PC-9 (cell line): ENCODE results near the gene HS3ST4. TPM values are rescaled to one million over a fixed set of nuclear protein-coding genes. Genes with fewer than 3 reads are reported as not detected.

ENCODE experiments used
- BruUV-seq: library from RNA; stranded (reverse); fragments of 400-500 nt; replicated peaks from 2 replicates; lab custom pipeline; 2021; lab: Mats Ljungman, UMichigan
- CTCF ChIA-PET: fragments of 300-600 bp; sonication (Branson Sonifier 250); formaldehyde crosslinking; loops from one replicate; lab custom pipeline; 2022; ENCODE audit warnings: antibody characterized with exemption; lab: Charles Lee
- POLR2A ChIA-PET: fragments of 300-600 bp; sonication (Branson Sonifier 250); formaldehyde crosslinking; loops from one replicate; lab custom pipeline; 2022; ENCODE audit warnings: antibody characterized with exemption; ENCODE audit not compliant: unreplicated experiment; lab: Charles Lee
- DNase-seq, 2 experiments: peaks; one replicate each; pipeline versions ENCODE4 v3.0.0 to v3.0.0-alpha.2; 2015 to 2022; ENCODE audit warnings: mixed read lengths in 1 of 2
- H2AFZ ChIP-seq: fragments of 200-600 bp; sonication (generic); 2 replicates; pipeline ENCODE4 v1.8.1; 2017; ENCODE audit warnings: antibody characterized with exemption
- H3F3A ChIP-seq: fragments of 200-600 bp; sonication (generic); 2 replicates; pipeline ENCODE4 v1.8.1; 2017; ENCODE audit warnings: antibody characterized with exemption, mild to moderate bottlenecking, low read depth; ENCODE audit not compliant: insufficient read depth
- H3K27ac ChIP-seq: fragments of 200-600 bp; sonication (generic); 2 replicates; pipeline ENCODE4 v1.6.1; 2016; ENCODE audit warnings: mixed run types
- H3K27me3 ChIP-seq: fragments of 200-600 bp; sonication (generic); 2 replicates; pipeline ENCODE4 v1.6.1; 2016; ENCODE audit warnings: low read depth, mixed run types; ENCODE audit not compliant: insufficient read depth
- H3K36me3 ChIP-seq: fragments of 200-600 bp; sonication (generic); 2 replicates; pipeline ENCODE4 v1.6.1; 2016; ENCODE audit warnings: low read depth, mixed run types
- H3K4me1 ChIP-seq: fragments of 200-600 bp; sonication (generic); replicated peaks from 2 replicates; pipeline ENCODE4 v1.6.1; 2016; ENCODE audit warnings: mixed run types; ENCODE audit not compliant: insufficient read depth
- H3K4me2 ChIP-seq: fragments of 200-600 bp; sonication (generic); 2 replicates; pipeline ENCODE4 v1.6.1; 2017; ENCODE audit warnings: mixed run types
- H3K4me3 ChIP-seq: fragments of 200-600 bp; sonication (generic); 2 replicates; pipeline ENCODE4 v1.6.1; 2016; ENCODE audit warnings: mixed run types
- H3K79me2 ChIP-seq: fragments of 200-600 bp; sonication (generic); 2 replicates; pipeline ENCODE4 v1.6.1; 2017; ENCODE audit warnings: low read depth, mixed run types
- H3K9me2 ChIP-seq: fragments of 200-600 bp; sonication (generic); 2 replicates; pipeline ENCODE4 v1.8.1; 2017; ENCODE audit warnings: mild to moderate bottlenecking; ENCODE audit not compliant: insufficient read depth
- H3K9me3 ChIP-seq: fragments of 200-600 bp; sonication (generic); 2 replicates; pipeline ENCODE4 v1.8.1; 2016; ENCODE audit warnings: low read depth; ENCODE audit not compliant: insufficient read depth
- H4K20me1 ChIP-seq: fragments of 200-600 bp; sonication (generic); 2 replicates; pipeline ENCODE4 v1.8.1; 2017; ENCODE audit not compliant: insufficient read depth
- EZH2 ChIP-seq: fragments of 200-600 bp; sonication (generic); IDR thresholded peaks from 2 replicates; pipeline ENCODE4 v1.8.0; 2017; ENCODE audit warnings: antibody characterized with exemption, low read depth
- intact Hi-C: fragments of 100-400 bp; cut with micrococcal nuclease; formaldehyde crosslinking; loops from one replicate; pipeline ENCODE4 v1.10.0; 2022; ENCODE audit not compliant: unreplicated experiment
- total RNA-seq: library from RNA; stranded (reverse); gene quantifications from 2 replicates; pipeline ENCODE4 v1.2.3, GENCODE V29; 2021
- TF ChIP-seq, protein P1 (sequence below): fragments of 200-600 bp; sonication (generic); conservative IDR thresholded peaks from 2 replicates; pipeline ENCODE4 v1.6.1; 2017; ENCODE audit warnings: mixed run types, antibody characterized with exemption, mild to moderate bottlenecking, moderate library complexity

HS3ST4 gene
- total RNA-seq, 1 experiment from 2014 or later = not detected

- BruUV-seq = no TSS peak
- H3K4me1 ChIP-seq = no peaks in the 10 kb centered on the region
- no peaks in the 10 kb centered on the region for H3F3A ChIP-seq
- no peak overlapping the region for H3K27ac ChIP-seq
- CTCF ChIA-PET = no interaction called here
- intact Hi-C loops = no loop called here
- no peak overlapping the region for H3K4me3 ChIP-seq
- no peaks in the 10 kb centered on the region for H3K36me3 ChIP-seq
- no peaks in the 10 kb centered on the region for H3K9me3 ChIP-seq
- H3K79me2 ChIP-seq = no peaks in the 10 kb centered on the region
- TF ChIP-seq, protein P1, sequence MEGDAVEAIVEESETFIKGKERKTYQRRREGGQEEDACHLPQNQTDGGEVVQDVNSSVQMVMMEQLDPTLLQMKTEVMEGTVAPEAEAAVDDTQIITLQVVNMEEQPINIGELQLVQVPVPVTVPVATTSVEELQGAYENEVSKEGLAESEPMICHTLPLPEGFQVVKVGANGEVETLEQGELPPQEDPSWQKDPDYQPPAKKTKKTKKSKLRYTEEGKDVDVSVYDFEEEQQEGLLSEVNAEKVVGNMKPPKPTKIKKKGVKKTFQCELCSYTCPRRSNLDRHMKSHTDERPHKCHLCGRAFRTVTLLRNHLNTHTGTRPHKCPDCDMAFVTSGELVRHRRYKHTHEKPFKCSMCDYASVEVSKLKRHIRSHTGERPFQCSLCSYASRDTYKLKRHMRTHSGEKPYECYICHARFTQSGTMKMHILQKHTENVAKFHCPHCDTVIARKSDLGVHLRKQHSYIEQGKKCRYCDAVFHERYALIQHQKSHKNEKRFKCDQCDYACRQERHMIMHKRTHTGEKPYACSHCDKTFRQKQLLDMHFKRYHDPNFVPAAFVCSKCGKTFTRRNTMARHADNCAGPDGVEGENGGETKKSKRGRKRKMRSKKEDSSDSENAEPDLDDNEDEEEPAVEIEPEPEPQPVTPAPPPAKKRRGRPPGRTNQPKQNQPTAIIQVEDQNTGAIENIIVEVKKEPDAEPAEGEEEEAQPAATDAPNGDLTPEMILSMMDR = no peak
- no peak for TF ChIP-seq EZH2
- POLR2A ChIA-PET = no interaction called here
- no peaks in the 10 kb centered on the region for H4K20me1 ChIP-seq
- no peaks in the 10 kb centered on the region for H3K27me3 ChIP-seq
- H3K4me2 ChIP-seq = no peak overlapping the region
- H2AFZ ChIP-seq = no peak overlapping the region
- DNase-seq = no peak
- H3K9me2 ChIP-seq = no peaks in the 10 kb centered on the region
Observed at GRCh38 chr16:25748092-25748654, 56.4 kb downstream of the HS3ST4 start.

DNA sequence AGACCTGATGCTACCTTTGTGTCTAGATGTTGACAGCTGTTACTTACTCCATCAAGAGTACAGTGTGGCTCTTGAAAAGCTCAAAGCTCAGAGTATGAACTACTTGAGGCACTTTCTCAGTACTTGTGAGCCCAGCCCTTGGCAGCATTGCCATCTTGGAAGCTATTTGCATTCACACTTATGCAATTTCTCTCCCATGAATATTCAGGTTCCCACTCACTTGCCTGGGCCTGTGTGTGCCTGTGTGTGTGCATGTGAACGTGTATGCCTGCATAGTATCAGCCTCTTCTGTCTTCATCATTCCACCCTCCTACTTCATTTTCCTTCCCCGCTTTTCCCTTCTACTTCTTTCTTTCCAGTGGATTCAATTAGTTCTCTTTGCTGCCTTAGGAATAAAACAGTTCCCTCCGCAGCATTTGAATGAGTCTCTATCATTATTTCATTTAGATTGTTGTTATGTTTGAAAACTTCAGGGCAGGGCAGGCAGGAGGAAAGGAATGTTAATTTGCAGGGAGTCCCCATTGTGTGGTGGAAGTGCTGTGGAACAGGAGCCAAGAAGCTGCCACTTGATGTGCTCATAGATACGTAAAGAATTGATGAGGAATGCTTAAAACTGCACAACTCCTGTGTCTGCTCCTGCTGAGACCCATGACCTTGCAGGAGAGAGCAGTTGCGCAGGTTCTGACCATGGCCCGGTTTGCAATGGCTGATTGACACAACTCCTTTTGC lies 58.9 kb downstream of the HS3ST4 start:
- H4K20me1 ChIP-seq = no peaks in the 10 kb centered on the region
- no peaks in the 10 kb centered on the region; the same call in 1 of the 2 replicates for H3K9me2 ChIP-seq
- H3K9me3 ChIP-seq = no peaks in the 10 kb centered on the region
- H3K36me3 ChIP-seq = no peaks in the 10 kb centered on the region
- no peaks in the 10 kb centered on the region for H3K4me1 ChIP-seq
- DNase-seq = no peak
- no peak overlapping the region for H3K27ac ChIP-seq
- BruUV-seq = no TSS peak
- no peaks in the 10 kb centered on the region for H3K79me2 ChIP-seq
- CTCF ChIA-PET = no interaction called here
- H3K4me3 ChIP-seq = no peak overlapping the region
- no peaks in the 10 kb centered on the region for H3K27me3 ChIP-seq
- H3K4me2 ChIP-seq = no peak overlapping the region
- POLR2A ChIA-PET = no interaction called here
- TF ChIP-seq, protein P1 = no peak
- TF ChIP-seq EZH2 = no peak
- no peaks in the 10 kb centered on the region for H3F3A ChIP-seq
- intact Hi-C loops = no loop called here
- H2AFZ ChIP-seq = no peak overlapping the region

DNA sequence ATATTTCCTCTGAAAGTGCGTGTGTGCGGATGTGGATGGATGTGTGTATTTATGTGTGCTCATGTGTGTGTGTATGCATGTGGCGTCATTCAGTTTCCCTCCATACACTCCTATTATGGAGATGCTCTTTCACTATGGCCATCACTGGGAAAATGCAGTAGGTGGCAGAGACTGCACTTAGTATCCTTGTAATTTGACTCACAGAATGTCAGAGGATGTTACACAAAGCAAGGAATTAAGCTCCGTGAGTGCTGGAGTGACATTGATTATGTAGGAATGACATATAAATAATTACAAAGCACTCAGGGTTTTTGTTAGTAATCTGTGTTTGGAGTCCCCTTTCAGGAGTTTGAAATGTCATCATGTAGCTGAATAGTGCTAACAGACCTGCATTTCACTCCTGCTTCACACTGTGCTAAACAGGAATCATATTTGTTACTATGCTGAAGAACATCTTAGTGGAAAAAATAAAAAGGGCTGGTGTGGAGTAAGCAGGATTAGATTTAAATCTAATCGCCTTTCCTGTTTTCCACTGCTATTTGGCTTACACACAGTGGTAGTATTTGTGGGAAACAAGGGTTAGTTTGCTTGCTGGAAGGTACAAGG lies 59.6 kb downstream of the HS3ST4 start:
- H3K9me2 ChIP-seq = no peaks in the 10 kb centered on the region; the same call in 1 of the 2 replicates
- BruUV-seq = no TSS peak
- no peak overlapping the region for H3K4me3 ChIP-seq
- no peaks in the 10 kb centered on the region for H3K36me3 ChIP-seq
- DNase-seq = no peak
- ChIA-PET POLR2A (no interaction called here), CTCF (no interaction called here)
- no peaks in the 10 kb centered on the region for H3K27me3 ChIP-seq
- no peaks in the 10 kb centered on the region for H4K20me1 ChIP-seq
- H2AFZ ChIP-seq = no peak overlapping the region
- no peaks in the 10 kb centered on the region for H3K79me2 ChIP-seq
- TF ChIP-seq, protein P1 = no peak
- TF ChIP-seq EZH2 = no peak
- intact Hi-C loops = no loop called here
- H3F3A ChIP-seq = no peaks in the 10 kb centered on the region
- H3K9me3 ChIP-seq = no peaks in the 10 kb centered on the region
- no peak overlapping the region for H3K27ac ChIP-seq
- H3K4me1 ChIP-seq = no peaks in the 10 kb centered on the region
- H3K4me2 ChIP-seq = no peak overlapping the region
